Medulla oblongata (tissue), 1 donor: ENCODE results near the gene HIPK1.
"Not testable (repeated sequence)": the region's sequence is repeated elsewhere in the genome, so short reads cannot be mapped to it uniquely, and the experiment has no call there.

Experiments used
- DNase-seq: peaks from one replicate; pipeline ENCODE4 v3.0.0-alpha.2; 2015; ENCODE audit errors: extremely low spot score

HIPK1 gene

DNA sequence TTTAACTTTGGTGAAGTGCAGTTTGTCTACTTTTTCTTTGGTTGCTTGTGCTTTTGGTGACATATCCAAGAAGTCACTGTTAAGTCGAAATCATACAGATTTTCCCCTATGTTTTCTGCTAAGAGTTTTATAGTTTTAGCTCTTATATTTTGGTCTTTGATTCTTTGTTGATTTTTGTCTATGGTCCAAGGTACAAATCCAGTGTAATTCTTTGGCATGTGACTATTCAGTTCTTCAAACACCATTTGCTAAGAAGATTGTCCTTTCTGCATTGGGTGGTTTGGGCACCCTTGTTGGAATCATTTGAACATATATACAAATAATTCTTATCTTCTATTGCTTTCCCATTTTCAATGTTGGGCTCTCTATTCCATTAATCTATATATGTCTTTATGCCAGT is 16.2 kb downstream of the HIPK1 start:
- DNase-seq: no peak

DNA sequence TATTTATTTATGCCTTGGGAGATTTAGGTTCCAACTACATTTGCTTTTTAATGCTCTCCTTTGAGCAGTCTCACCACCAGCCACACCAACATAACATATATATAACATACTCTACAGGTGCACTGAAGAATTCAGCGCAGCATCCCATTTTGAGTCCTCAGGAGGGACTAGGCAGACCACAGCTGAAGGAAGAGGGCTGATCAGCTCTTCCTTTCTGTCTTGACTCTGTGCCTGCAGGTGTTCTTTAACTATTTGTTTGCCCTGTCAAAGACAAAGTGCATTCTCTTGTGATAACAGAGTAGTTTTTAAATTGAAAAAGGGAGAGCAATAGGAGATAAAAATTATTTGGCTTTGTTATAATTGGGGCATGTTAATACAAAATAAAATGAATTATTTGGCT is 17.0 kb downstream of the HIPK1 start:
- DNase-seq: no peak

DNA sequence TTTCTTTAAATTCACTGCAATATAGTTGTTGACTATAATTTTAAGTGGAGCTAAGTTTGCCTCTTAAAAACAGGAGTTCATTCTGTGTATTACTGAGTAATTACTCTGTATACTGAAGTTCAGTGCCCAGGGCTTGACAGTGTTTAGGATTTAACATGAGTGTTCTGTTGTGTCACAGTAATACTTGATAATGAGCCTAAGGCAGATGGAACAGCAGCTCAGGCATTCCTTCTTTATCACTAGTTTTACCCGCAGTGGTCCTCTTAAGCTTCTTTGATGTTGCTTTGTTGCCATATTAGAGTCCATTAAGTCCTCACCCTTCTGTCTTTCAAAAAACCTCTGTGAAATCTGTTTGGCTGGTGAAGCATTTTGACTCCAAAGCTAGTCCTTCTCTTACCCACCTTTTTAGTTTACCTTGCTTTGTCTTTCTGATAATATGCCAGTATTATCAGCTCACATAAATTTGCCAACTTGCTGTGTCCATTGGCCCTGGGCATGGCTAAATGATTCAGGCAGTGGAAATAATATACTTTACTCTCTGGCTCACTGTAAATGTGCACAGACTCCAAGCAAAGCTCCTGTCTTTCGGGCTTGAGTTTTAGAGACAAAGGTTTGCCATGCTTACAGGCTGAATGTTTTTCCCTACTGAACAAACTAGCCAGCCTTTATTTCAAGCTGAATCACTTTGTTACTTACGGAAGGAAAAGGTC is 17.7 kb downstream of the HIPK1 start:
- no peak for DNase-seq

DNA sequence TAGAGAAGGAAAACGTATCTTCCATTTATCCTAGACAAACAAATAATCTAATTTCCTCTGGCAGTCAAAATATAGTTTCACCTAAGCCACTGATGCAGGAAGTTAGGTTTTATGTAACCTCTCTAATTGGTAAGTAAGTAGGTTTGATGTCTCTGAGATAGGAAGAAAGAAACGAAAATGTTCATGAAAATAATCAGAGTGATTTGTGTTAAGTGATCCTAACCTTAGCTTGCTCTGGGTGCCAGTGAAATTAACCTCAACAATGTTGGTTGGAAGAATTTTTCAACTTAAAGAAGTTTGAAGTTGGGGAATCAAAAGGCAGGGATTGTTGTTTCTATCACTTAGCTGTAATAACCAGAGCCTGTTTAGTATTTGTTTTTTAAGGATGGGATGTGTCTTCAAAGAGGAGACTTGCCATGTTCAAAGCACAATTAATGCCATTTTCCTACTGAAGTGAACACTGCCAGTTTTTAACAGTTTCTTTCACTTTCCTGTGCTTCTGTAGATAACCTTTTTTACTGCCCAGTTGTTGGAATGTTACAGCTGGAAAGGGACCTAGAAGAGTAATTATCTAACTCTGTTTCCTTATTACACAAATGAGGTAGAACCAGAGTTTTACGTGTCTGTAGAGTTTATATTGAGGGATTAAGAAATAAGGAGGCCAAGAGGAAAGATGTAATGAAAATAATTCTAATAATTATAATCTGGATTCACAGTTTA is 18.4 kb downstream of the HIPK1 start:
- no peak for DNase-seq

DNA sequence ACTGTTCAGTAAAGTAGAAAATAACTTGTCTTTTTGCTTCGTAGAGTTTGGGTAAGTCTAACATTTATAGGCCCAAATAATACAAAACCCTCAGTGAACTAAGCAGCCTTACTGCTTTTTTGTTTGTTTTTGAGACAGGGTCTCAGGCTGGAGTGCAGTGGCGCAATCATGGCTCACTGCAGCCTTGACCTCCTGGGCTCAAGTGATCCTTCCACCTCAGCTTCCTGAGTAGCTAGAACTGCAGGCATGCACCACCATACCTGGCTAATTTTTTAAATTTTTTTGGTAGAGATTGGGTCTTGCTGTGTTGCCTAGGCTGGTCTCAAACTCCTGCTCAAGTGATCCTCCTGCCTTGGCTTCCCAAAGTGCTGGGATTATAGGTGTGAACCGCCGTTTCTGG is 19.0 kb downstream of the HIPK1 start:
- not testable (repeated sequence) for DNase-seq

DNA sequence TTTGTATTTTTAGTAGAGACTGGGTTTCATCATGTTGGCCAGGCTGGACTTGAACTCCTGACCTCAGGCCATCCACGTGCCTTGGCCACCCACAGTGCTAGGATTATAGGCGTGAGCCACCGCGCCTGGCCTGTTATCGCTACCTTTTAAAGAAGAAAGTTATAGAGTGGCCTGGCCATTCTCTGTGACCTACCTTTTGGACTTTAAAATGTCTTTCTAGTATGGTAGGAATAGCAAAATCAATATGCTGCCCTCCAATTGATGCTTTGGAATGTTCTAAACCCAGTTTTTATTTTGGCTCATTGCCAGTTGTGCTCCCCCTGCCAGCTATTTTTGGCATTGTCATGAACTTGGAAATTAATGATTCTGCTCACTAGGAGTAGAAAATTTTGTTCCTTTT is 19.9 kb downstream of the HIPK1 start:
- DNase-seq: no peak

DNA sequence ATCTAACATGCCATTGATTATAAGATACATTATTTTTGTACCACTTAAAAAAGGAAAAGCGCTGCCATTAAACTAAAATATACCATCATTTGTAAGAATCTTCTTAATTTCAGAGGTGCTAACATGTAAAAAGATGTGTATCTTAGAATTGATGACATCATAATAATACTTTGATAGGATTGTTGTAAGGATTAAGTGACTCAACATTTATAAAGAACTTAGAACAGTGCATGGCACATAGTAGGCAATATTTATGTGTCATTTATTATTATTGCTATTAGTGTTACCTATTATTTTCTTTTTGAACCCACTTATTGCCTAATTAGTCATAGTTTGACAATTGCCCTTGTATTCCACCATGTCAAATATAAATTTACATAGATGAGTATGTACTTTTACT is 21.8 kb downstream of the HIPK1 start:
- no peak for DNase-seq

DNA sequence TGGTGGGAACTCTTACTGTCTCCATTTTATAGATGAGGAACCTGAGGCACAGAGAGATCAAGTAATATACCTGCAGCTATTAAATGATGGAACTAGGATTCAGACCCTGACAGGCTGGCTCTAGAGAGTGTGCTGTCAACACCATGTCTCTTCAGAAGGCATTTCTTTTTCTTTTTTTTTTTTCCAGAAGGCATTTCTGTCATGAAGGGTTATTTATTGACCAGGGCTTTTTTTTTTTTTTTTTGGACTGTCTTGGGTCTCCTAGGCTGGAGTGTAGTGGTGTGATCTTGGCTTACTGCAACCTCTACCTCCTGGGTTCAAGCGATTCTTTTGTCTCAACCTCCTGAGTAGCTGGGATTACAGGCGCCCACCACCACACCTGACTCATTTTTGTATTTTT is 22.6 kb downstream of the HIPK1 start:
- DNase-seq: no peak

DNA sequence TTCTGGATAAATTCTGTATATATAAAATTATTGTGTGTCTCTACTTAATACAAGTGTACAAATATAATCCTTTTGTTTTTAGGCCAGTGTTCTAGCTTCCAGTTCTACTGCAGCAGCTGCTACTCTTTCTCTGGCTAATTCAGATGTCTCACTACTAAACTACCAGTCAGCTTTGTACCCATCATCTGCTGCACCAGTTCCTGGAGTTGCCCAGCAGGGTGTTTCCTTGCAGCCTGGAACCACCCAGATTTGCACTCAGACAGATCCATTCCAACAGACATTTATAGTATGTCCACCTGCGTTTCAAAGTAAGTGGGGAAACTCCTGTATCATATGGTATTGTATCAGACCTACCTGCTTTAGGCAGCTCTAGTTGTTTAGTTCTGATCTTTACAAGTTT is 28.9 kb downstream of the HIPK1 start:
- DNase-seq: no peak

DNA sequence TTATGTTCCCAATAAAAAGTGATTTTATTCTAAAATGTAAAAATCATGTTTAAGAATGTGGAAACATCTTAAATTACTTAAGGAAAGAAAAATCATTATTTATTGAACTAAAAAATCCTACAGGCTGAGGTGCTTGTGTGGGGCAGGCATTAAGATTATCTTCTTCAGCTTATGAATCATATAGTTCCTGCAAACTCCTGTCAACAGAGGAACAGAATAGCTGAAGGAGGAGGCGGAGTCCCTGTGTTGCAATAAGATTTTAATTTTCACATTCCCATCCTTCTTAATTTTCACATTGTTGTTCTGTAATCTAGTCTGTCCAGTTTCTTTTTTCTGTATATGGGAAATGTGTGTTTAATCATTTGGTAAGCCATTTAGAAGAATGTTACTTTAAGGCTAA is 29.6 kb downstream of the HIPK1 start:
- DNase-seq: no peak

DNA sequence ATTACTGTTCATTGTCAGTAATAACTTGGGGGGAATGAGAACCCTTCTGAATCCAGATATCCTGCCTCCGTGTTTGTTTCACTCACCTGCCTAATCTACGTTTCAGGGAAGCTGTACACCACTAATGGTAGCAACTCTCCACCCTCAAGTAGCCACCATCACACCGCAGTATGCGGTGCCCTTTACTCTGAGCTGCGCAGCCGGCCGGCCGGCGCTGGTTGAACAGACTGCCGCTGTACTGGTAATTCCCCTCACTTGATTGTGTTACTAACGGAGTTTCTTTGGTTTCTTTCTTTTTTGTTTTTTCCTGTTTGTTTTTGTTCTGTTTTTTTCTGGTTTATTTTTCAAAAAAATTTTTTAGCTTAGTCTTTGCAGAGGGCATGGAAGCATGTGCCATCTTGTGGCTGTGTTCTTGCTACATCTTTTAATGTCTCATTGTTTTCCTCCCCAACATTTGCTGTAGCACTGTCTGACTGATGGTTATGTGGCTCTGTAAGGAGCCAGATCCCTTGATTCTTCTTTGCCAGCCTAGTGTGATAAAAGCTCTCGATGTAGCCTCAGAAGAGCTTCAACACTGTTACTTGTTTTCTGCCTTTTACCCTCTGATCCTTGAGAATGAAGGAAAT is 34.3 kb downstream of the HIPK1 start:
- DNase-seq: peak; percentile 51

DNA sequence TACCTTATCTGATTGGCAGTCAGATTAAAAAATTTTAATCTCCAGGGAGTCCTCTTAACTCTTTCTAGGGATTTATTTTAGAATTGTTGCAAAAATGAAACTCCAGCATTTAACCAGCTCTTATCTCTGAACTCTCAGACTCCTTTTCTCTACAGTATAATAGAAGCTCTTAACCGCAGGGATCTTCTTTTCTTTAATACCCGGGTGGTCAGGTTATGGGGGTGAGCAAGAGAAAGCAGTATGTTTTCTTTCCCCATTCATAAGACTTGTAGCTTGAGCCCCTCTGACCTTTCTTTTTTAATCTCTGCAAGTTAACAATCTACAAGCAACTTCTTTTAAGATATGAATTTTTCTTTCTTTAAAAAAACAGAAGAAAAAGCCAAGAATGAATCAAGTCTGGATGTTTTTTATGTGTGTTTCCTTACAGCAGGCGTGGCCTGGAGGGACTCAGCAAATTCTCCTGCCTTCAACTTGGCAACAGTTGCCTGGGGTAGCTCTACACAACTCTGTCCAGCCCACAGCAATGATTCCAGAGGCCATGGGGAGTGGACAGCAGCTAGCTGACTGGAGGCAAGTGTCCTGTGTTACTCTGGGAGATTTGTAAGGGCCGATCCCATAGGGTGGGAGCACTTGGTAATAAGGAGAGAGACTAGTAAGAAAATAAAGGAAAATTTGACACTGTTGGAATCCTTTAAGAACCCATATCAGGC is 36.7 kb downstream of the HIPK1 start:
- DNase-seq: peak; percentile 44

DNA sequence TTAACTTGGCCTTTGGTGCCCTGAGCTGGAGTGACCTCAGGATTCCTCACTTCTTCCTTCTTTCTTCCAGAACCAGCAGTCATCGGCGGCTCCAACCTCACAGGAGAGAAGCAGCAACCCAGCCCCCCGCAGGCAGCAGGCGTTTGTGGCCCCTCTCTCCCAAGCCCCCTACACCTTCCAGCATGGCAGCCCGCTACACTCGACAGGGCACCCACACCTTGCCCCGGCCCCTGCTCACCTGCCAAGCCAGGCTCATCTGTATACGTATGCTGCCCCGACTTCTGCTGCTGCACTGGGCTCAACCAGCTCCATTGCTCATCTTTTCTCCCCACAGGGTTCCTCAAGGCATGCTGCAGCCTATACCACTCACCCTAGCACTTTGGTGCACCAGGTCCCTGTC is 43.8 kb downstream of the HIPK1 start:
- no peak for DNase-seq

DNA sequence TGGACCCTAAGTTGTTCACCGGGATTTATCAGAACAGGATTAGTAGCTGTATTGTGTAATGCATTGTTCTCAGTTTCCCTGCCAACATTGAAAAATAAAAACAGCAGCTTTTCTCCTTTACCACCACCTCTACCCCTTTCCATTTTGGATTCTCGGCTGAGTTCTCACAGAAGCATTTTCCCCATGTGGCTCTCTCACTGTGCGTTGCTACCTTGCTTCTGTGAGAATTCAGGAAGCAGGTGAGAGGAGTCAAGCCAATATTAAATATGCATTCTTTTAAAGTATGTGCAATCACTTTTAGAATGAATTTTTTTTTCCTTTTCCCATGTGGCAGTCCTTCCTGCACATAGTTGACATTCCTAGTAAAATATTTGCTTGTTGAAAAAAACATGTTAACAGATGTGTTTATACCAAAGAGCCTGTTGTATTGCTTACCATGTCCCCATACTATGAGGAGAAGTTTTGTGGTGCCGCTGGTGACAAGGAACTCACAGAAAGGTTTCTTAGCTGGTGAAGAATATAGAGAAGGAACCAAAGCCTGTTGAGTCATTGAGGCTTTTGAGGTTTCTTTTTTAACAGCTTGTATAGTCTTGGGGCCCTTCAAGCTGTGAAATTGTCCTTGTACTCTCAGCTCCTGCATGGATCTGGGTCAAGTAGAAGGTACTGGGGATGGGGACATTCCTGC is 46.2 kb downstream of the HIPK1 start:
- DNase-seq: peak; percentile 22

DNA sequence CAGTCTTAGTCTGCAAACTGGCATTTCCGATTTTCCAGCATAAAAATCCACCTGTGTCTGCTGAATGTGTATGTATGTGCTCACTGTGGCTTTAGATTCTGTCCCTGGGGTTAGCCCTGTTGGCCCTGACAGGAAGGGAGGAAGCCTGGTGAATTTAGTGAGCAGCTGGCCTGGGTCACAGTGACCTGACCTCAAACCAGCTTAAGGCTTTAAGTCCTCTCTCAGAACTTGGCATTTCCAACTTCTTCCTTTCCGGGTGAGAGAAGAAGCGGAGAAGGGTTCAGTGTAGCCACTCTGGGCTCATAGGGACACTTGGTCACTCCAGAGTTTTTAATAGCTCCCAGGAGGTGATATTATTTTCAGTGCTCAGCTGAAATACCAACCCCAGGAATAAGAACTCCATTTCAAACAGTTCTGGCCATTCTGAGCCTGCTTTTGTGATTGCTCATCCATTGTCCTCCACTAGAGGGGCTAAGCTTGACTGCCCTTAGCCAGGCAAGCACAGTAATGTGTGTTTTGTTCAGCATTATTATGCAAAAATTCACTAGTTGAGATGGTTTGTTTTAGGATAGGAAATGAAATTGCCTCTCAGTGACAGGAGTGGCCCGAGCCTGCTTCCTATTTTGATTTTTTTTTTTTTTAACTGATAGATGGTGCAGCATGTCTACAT is 47.6 kb downstream of the HIPK1 start:
- peak; percentile 39 for DNase-seq

DNA sequence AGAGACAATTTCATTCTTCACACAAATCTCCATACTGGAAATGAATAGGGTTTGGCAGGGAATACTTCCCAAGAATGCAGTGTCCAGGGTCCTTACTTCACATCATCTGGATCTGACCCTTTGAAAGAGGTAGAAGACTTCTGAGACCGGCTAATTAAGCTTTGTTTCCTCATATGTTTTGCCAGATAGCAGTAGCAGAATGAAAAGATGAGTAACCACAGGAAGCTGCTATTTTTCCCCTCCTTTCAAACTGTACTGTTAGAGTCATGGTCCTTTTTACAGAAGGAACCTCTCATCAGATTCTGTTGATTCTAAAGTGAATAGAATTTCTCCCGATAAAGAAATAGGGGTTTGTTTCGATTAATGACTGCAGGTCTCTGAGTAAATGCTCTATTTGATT is 48.8 kb downstream of the HIPK1 start:
- no peak for DNase-seq

DNA sequence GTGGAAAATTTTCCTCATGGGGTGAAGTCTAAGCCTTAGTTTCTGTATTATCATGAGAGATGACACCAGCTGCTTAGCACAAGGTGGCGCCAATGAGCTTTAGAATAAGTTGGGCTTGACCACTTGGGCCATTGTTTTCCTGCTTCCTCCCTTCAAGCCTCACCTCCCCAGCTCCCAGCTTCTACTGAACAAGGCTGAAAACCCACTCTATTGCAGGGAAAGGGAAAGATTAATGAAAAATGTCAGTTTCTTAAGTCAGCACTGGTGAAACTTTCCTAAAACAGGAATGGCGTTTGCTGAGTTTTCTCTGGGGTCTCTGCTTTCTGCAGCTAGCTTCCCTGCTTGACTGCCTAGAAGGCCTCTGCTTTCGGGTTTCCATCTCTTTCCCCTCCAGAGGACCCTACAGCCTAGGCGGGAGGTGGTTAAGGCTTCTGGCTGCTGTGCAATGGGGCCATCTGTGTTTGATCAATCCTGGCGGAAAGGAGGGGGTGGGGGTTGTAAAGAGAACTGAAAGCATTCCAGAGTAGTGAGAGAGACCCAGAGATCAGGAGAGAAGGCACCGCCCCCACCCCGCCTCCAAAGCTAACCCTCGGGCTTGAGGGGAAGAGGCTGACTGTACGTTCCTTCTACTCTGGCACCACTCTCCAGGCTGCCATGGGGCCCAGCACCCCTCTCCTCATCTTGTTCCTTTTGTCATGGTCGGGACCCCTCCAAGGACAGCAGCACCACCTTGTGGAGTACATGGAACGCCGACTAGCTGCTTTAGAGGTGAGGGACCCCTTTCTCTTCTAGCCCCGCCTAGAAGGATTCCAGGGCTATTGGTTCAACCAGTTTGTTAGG is 50.0 kb downstream of the HIPK1 start, which contains the start of gene OLFML3:
Gene OLFML3 (plus strand): TSS at position 612 of the 840 bp plus-strand sequence. CDS start 43 bp downstream, at position 655.
- DNase-seq: peak; percentile 96

DNA sequence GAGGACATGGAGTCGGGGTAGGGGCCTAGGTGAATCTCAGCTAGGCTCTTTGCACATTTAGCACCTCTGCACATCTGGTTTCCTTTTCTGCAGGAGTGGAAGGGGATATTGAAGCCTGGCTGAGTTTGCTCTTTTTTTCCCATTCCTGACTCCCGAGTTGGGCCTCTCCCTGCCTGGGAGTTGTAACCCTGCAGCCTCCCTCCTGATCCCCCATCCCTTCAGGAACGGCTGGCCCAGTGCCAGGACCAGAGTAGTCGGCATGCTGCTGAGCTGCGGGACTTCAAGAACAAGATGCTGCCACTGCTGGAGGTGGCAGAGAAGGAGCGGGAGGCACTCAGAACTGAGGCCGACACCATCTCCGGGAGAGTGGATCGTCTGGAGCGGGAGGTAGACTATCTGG is 51.0 kb downstream of the HIPK1 start:
- peak; percentile 27 for DNase-seq

DNA sequence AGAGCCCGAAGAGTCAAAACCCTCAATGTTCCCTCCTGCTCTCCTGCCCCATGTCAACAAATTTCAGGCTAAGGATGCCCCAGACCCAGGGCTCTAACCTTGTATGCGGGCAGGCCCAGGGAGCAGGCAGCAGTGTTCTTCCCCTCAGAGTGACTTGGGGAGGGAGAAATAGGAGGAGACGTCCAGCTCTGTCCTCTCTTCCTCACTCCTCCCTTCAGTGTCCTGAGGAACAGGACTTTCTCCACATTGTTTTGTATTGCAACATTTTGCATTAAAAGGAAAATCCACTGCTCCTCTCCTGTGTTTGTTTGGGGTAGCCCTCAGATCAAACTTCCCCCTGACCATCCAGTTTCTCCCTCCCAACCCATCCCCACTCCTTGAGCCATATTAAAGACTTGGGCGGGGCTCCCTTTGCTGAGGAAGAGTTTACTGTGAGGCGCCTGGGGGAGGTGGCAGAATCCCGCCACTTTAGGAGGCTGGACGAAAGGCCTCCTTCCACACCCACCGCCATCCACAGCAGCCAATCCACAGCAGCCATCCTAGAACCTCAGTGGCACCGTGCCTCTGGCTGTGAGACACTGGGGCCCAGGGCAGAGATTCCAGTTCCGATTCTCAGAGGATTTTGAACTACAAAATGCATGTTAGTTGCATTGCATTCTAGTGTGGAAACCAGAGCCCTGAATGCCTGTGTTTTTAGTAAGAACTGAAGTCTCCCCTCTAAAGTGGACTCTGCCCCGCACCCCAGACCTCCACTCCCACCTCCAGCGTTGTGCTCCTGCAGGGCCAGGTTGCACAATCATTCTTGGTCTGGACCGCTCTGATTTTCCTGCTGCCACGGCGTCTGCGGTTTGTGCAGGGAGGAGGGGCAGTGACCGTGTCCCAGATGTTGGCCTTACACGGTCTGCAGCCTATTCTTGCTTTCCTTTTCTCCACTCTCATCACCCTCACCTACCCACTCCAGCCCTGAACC is 53.1 kb downstream of the HIPK1 start:
- DNase-seq: peak; percentile 38
